ENCODE results near the gene STK32B.

STK32B gene

DNA sequence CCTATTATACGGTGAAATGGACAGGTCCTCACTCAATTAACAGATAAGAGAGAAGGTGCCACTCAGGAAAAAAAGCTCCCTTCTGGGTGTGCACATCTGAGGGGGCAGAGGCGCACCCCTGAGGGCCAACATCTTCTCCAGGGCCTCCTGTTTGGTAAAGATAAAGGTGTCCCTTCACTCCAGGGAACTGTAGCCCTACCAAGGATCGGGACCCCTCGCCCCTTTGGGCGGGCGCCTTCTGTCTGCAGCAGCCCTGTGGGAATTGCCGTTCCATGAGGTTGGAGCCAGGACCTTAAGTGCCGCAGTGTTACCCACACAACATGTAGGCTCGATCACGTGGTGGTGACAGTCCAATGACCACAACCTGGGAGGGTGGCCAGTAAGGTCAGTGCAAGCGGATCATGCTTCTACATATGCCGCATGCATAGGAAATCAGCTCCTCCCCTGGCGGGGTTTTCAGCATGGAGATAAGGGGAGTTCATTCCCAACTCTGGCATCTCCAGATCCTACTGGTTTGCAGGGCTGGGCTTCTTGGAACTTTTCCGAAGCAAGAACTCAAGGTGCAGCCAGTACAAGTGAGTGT lies 403.8 kb downstream of the STK32B start:
- H3K4me3 ChIP-seq (replicated peaks; ENCODE audit: low read depth, low read length) = no peak overlapping the region

GRCh38 chr4:5456296-5456845 lies 405.1 kb downstream of the STK32B start:
- no peak for DNase-seq (ENCODE audit: extremely low read depth, low read depth)
- TF ChIP-seq, protein P1, sequence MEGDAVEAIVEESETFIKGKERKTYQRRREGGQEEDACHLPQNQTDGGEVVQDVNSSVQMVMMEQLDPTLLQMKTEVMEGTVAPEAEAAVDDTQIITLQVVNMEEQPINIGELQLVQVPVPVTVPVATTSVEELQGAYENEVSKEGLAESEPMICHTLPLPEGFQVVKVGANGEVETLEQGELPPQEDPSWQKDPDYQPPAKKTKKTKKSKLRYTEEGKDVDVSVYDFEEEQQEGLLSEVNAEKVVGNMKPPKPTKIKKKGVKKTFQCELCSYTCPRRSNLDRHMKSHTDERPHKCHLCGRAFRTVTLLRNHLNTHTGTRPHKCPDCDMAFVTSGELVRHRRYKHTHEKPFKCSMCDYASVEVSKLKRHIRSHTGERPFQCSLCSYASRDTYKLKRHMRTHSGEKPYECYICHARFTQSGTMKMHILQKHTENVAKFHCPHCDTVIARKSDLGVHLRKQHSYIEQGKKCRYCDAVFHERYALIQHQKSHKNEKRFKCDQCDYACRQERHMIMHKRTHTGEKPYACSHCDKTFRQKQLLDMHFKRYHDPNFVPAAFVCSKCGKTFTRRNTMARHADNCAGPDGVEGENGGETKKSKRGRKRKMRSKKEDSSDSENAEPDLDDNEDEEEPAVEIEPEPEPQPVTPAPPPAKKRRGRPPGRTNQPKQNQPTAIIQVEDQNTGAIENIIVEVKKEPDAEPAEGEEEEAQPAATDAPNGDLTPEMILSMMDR (IDR thresholded peaks at IDR 0.05; ENCODE audit: low read depth, low read length, missing control alignments) = no peak
- no peak overlapping the region for H3K4me3 ChIP-seq (replicated peaks; ENCODE audit: low read depth, low read length)

More for the DNA sequence above, 403.8 kb downstream of the STK32B start:
- TF ChIP-seq, protein P1 (IDR thresholded peaks at IDR 0.05; ENCODE audit: low read depth, low read length, missing control alignments) = no peak
- no peak for DNase-seq (ENCODE audit: extremely low read depth, low read depth)

GRCh38 chr4:5458676-5459075 lies 407.4 kb downstream of the STK32B start:
- H3K4me3 ChIP-seq (replicated peaks; ENCODE audit: low read depth, low read length) = no peak overlapping the region
- TF ChIP-seq, protein P1 (IDR thresholded peaks at IDR 0.05; ENCODE audit: low read depth, low read length, missing control alignments) = no peak
- DNase-seq (ENCODE audit: extremely low read depth, low read depth) = no peak

DNA sequence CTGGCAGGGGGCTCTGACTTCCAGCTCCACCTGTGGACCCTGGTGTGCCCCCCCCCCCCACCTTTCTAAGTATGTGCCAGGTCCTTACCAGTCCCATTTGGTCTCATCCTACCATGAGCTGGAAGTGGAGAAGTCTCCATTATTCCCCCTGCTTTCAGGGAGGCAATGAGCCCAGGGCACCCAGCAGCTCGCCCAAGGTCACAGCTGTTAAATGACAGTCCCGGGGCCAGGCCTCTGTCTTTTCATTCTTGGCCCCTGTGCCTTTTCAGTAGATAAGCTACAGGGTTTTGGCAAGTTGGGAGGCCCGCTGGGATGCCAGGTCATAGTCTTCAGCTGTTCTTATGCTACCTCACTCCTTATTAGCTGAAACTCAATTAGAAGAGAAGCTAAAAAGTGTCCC lies 408.0 kb downstream of the STK32B start:
- no peak for DNase-seq (ENCODE audit: extremely low read depth, low read depth)
- TF ChIP-seq, protein P1 (IDR thresholded peaks at IDR 0.05; ENCODE audit: low read depth, low read length, missing control alignments) = no peak
- H3K4me3 ChIP-seq (replicated peaks; ENCODE audit: low read depth, low read length) = no peak overlapping the region

DNA sequence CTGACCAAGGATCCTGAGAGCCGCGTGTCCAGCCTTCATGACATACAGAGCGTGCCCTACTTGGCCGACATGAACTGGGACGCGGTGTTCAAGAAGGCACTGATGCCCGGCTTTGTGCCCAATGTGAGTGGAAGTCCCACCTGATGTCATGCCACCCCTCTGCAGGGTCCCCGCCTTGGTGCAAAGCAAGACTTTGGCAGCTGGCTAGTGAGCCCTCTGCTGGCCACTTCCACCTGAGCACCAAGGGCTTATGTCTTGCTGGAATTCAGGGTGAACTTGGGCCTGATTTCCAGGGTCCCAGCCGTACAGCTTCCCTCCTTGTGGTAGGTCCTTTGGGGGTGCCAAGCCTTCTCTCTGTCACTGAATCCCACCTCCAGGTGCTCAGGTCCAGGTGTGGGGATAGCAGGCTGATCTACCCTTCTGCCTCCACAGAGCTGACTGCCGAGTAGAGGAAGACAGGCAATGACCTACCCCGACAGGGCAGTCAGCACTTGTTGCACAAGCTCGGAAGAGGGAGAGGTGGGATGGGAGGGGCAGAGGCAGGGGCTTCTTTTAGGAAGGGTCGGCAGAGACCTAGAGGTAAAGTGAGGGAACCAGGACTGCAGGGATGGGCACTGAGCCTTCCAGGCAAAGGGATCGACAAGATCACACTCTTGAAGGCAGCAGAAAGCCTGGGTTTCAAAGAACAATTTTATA lies 409.0 kb downstream of the STK32B start:
- TF ChIP-seq, protein P1 (IDR thresholded peaks at IDR 0.05; ENCODE audit: low read depth, low read length, missing control alignments) = peak; percentile 69
- DNase-seq (ENCODE audit: extremely low read depth, low read depth) = no peak
- H3K4me3 ChIP-seq (replicated peaks; ENCODE audit: low read depth, low read length) = no peak overlapping the region

DNA sequence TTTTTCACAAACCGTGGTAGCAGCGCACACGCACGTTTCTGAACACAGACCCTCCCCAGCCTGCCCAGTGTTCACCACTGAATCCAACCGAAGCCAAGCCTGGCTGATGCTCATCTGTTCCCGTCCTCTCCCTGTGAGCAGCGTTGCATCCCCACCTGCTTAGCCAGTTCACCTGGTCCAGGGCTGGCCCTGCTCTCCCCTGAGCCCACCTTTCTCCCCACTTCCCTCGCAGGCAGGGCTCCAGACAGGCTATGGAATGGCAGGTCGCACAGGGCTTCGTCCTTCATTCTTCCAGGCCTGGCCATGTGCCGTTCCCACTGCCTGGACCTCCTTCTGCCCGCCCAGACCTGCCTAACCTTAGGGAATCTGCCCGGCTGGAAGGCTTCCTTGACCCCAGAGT lies 410.2 kb downstream of the STK32B start:
- no peak overlapping the region for H3K4me3 ChIP-seq (replicated peaks; ENCODE audit: low read depth, low read length)
- TF ChIP-seq, protein P1 (IDR thresholded peaks at IDR 0.05; ENCODE audit: low read depth, low read length, missing control alignments) = no peak
- DNase-seq (ENCODE audit: extremely low read depth, low read depth) = no peak
